GM19452 (cell line): ENCODE results near the gene RASAL3.
"Not testable (repeated sequence)": the region's sequence is repeated elsewhere in the genome, so short reads cannot be mapped to it uniquely, and the experiment has no call there.

ENCODE experiments used
- ATAC-seq: cut with Tn5 transposase; IDR thresholded peaks from one replicate; pipeline ENCODE4 v1.9.1; 2021; ENCODE audit not compliant: unreplicated experiment

The RASAL3 gene

DNA sequence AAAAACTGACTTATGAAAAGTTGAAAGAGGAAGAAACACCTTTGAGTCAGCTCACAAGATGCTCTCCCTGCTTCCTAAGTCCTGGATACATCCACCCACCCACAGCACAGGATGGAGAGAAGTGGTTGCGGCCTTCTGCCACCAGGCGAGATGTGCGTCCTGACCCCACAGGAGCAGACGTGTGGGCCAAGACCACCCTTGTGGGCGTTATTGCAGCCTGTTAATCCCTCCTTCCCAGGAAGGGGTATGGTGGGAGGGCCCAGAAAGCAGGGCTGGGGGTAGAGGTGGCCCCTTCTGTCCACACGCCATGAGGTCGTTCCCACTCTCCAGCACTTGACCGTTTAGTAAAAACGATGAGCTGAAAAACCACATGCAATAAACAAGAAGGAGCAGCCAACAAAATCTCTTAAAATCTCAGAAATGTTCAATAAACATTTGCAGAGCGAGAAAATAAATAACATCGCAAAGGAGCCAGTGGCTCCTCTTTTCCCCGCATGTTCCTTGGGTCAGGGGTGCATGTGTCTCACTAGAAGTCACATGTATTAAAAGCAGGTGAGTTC is 43.1 kb downstream of the RASAL3 start:
- ATAC-seq = no peak

DNA sequence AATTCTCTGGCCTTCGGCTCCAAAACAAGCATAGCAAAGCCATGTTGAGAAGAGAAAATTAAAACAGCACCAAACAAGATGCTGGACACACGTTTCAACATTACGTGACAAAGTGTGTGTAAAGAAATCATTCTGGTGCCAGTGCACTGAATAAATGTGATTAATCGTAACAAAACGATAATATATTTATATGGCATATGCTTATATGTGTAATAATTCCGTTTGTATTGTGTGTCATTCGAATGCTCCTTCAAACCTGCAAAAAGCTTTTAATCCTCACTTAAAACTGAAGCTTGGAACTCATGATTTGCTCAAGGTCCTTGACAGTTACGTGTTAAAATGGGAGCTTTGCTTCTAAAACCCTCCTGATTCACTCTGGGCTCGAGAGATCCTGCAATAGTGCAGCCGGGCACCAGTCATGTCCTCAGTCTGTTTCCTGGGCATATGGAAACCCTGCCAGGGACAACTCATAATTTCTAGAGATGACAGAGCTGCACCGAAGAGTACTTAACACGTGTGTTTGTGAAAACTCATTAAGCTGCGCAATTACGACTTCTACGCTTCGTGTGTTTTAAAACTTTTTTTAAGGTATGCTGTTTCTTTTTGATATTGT is 44.8 kb downstream of the RASAL3 start:
- ATAC-seq = no peak

DNA sequence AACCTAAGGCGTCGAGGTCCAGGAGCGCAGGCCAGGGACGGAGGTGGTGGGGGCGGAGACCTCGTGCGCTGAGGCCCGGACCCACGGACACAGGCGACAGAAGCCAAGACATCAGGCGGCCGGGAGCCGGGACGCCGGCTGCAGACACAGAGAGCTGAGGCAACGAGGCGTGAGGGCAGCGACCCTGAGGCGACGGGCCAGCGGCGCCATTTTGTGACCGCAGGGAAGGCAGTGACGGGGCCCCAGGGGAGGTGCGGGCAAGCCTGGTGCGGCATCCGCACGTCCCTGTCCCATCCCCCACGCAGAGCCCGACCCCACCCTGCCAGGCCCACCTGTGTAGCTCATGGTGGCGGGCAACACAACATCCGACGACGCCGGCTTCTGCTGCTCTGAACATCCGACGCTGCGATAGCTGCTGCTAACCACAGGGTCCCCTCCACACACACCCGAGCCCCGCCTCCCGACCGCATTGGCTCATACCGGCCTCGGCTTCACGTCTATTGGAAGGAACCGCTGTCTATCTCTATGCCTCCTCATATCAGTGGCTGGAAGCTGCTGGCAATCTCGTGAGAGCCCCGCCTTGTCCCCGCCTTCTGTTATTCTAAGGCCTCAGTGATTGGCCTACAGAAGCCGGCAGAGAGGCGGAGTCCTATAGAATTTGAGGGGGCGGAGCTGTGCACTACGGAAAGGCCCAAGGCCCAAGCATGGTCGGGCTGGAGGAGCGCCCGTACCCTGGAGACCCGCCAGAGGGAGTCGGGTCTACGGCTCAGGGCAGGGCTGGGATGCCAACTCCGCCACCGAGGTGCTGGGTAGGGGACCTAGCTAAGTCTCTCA is 45.5 kb downstream of the RASAL3 start, which contains the start of gene AKAP8L:
Gene AKAP8L (minus strand): TSS at position 410 of the 834 bp plus-strand sequence. CDS start 65 bp downstream, at position 345.
- peak; percentile 92 for ATAC-seq

DNA sequence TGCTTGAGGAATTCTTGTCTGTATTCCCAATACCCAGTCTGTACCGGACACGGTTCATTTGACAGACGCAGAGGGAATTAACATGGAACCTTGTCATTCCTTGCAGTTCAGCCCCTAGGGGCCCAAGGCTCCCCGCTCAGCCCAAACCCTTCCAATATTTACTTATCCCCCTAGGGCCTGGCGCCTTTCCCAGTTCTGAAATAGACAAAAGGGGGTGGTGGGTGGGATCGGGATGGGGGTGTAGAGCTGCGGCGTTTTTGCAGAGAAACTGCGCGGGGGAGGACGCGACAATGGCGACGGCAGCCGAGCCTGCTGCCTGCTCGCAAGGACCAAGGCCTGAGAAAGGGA is 46.1 kb downstream of the RASAL3 start:
- no peak for ATAC-seq

DNA sequence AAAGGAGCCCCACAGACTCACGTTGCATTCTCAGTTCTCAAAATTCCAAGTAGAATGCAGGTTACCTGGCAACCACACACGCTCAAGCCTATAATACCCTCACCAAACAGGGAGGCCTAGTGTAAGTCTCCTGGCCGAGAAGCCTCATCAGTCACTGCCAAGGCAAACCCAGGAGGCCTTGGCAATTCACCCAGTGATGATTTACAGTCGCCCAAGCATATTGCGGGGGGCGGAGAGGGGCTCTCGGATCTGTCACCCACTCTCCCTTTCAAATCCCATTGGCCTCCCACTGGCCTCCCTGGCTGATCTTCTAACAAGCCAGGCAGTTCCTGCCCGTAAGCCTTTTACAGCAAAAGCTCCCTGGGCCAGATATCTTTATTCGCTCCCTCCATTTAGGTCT is 46.6 kb downstream of the RASAL3 start:
- no peak for ATAC-seq

DNA sequence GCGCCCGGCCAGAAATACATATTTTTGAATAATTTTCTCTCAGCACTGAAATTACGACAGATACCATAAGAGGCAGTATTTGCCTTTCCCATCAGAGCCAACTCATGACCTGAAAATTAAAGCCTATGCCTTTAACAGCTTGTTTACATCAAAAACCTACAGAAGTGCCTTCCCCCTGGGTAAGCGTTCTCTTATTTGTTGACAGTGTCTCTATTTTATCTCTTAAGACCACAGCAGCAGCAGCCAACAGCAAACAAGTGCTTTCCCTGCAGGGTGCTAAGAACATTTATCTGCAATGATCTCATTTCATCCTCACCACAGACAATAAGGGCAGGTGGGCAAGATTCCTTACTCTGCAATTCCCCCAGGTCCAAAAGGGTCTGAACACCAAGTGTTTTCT is 51.5 kb downstream of the RASAL3 start:
- ATAC-seq = no peak

DNA sequence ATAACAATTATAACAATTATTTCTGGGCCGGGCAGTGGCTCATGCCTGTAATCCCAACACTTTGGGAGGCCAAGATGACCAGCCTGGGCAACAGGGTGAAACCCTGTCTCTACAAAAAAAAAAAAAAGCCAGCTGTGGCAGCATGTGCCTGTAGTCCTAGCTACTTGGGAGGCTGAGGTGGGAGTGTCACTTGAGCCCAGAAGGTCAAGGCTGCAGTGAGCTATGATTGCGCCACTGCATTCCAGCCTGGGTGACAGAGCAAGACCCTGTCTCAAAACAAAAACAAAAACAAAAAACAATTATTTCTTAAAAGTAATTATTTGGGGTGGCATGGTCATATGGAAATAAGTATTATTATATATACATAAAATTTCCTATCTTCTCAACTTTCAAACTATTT is 53.0 kb downstream of the RASAL3 start:
- not testable (repeated sequence) for ATAC-seq

DNA sequence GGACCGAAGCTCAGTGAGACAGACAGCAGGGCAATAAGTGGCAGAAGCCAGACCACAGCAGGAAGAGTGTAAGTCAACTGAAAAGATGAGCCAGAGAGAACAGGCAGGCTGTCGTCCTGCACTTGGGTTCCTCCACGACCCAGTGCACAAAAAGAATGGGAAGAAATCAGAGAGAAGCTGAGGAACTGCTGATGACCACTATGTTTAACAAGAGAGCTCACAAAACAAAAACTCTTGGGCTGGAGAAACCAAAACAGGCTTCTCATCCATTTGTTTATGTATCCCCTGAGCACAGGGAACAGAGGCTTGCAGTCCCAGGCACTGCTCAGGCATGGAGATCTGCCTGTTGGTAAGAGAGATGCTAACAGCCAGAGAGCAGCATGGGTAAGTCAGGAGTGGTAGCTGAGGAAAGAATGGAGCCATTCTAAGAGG is 59.5 kb downstream of the RASAL3 start:
- no peak for ATAC-seq

DNA sequence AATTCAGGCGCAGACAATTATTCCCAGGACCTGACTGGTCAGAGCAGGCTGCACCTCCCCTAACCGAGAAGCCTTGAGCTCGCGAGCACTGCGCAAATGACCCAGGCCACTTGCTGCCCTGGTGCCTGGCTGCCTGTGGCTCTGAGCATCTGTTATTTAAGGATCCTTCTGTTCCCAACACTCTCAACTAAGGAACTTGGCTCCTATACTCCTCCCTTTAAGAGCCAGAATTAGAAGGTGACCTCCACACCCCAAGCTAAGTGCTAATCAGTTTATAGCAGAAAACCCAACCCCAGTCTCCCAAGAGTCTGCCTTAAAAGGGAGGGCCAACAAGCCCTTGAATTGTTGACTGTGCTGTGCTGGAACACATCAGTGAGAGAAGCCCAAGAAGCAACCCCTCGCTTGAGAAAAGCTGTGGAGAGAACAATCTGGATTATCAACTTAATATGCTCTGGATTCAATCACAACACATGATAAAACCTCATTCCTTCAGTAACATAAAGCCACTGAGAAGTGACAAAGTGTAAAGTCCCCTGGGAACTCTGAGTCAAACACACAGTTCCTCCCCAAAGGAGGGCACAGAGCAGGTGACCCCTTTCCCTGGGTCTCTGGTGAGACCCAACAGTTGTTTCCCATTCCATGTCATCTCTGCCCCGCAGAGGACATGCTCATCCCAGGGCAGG is 60.1 kb downstream of the RASAL3 start:
- no peak for ATAC-seq

DNA sequence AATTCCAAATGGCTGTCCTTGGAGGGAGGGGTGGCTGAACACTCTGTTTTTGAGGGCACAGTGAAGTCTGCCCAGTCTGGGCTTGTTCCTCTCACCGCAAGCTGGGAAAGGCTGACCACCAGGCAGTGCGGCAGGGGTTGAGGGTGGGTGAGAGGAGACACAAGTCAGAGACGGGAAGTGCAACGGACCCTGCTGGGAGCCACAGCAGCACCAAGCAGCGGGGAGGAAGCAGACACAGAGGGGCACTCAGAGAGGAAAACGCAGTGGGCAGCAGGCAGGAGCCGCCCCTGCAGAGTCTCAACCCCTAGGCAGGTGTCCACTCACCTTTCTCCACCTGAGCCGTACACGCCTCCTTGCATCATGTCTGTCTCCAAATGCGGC is 61.2 kb downstream of the RASAL3 start:
- ATAC-seq = no peak

DNA sequence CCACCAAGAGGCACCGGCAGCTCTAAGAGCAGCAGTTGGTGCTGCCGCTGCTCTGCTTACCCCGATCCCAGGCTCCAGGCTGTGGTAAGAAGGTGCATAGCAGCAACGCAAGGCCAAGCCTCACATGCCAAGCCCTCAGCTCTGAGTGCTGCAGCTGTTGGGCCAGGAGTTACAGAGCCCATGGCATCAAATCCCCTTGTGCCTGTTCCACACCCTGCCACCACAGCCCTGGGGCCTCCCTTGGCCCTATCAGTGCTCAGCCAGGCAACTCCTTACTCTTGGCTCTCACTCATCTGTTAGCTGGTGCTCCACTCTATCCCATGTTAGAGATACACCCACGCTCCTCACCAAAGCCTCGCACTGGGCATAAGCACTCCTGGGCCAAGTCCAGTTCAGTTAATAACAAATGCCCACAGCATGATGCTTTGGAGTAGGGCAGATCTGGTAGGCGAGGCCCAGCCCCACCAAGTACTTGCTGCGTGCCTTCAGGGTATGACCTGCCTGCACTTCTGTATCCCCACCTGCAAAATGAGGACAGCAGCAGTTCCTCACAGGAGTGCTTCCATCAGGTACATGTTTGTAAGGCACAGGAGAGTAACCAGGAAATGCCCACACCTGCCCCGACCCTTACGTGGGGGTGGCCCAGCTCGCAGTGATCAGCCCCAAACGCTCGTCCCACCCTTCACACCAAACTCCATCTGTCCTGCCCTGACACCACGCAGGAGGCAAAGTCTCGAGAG is 61.8 kb downstream of the RASAL3 start:
- ATAC-seq = no peak
